Esophagus squamous epithelium (tissue), 4 donors: Measurements from ENCODE around the gene CXCL9.

Source experiments
- CTCF ChIP-seq, 6 experiments: fragments of 450-650 bp in 4 of 6; fragments of 200-600 bp in 2 of 6; sonication (generic) in 2 of 6; IDR thresholded peaks; one replicate each; pipeline ENCODE4 v1.5.1; 2016 to 2019; ENCODE audit warnings: antibody characterized with exemption in 6 of 6, mild to moderate bottlenecking in 4 of 6, moderate library complexity in 4 of 6
- POLR2A ChIP-seq, 4 donors: fragments of 450-650 bp; IDR thresholded peaks; one replicate each; pipeline ENCODE4 v1.6.1; 2017; ENCODE audit warnings: antibody characterized with exemption in 4 of 4, mild to moderate bottlenecking in 4 of 4, moderate library complexity in 3 of 4

- peak; percentile 39 to 70 (median 60) for TF ChIP-seq CTCF (IDR thresholded peaks at IDR 0.05)
- no peak for TF ChIP-seq POLR2A (IDR thresholded peaks at IDR 0.05)
Measured at GRCh38 chr4:75995727-75996126, 11.6 kb downstream of the CXCL9 start.
